Measurements from ENCODE around the gene KCNMA1.

Gene KCNMA1

GRCh38 chr10:76918106-76918505, 719.5 kb downstream of the KCNMA1 start:
- H3K4me3 ChIP-seq (ENCODE audit: low read length) = no peak overlapping the region

GRCh38 chr10:76917071-76917470, 720.5 kb downstream of the KCNMA1 start:
- H3K4me3 ChIP-seq (ENCODE audit: low read length) = no peak overlapping the region
- no peak for TF ChIP-seq ZNF274 (IDR thresholded peaks at IDR 0.05; ENCODE audit: low read depth, low read length)

More at GRCh38 chr10:76918106-76918505, 719.5 kb downstream of the KCNMA1 start:
- TF ChIP-seq ZNF274 (IDR thresholded peaks at IDR 0.05; ENCODE audit: low read depth, low read length) = no peak

- H3K4me3 ChIP-seq (ENCODE audit: low read length) = no peak overlapping the region
- no peak for TF ChIP-seq ZNF274 (IDR thresholded peaks at IDR 0.05; ENCODE audit: low read depth, low read length)
Measured at GRCh38 chr10:76916536-76916935, 721.1 kb downstream of the KCNMA1 start.

GRCh38 chr10:76915316-76915715, 722.3 kb downstream of the KCNMA1 start:
- no peak for TF ChIP-seq ZNF274 (IDR thresholded peaks at IDR 0.05; ENCODE audit: low read depth, low read length)
- H3K4me3 ChIP-seq (ENCODE audit: low read length) = no peak overlapping the region

GRCh38 chr10:76911184-76911583, 726.4 kb downstream of the KCNMA1 start:
- TF ChIP-seq ZNF274 (IDR thresholded peaks at IDR 0.05; ENCODE audit: low read depth, low read length) = no peak
- no peak overlapping the region for H3K4me3 ChIP-seq (ENCODE audit: low read length)

GRCh38 chr10:76910184-76910962, 727.2 kb downstream of the KCNMA1 start:
- TF ChIP-seq ZNF274 (IDR thresholded peaks at IDR 0.05; ENCODE audit: low read depth, low read length) = no peak
- H3K4me3 ChIP-seq (ENCODE audit: low read length) = no peak overlapping the region

GRCh38 chr10:76906256-76906655, 731.4 kb downstream of the KCNMA1 start:
- TF ChIP-seq ZNF274 (IDR thresholded peaks at IDR 0.05; ENCODE audit: low read depth, low read length) = no peak
- no peak overlapping the region for H3K4me3 ChIP-seq (ENCODE audit: low read length)

GRCh38 chr10:76905251-76905650, 732.4 kb downstream of the KCNMA1 start:
- no peak overlapping the region for H3K4me3 ChIP-seq (ENCODE audit: low read length)
- TF ChIP-seq ZNF274 (IDR thresholded peaks at IDR 0.05; ENCODE audit: low read depth, low read length) = no peak

- TF ChIP-seq ZNF274 (IDR thresholded peaks at IDR 0.05; ENCODE audit: low read depth, low read length) = no peak
- no peak overlapping the region for H3K4me3 ChIP-seq (ENCODE audit: low read length)
Measured at GRCh38 chr10:76903387-76903945, 734.1 kb downstream of the KCNMA1 start.

GRCh38 chr10:76902949-76903348, 734.7 kb downstream of the KCNMA1 start:
- no peak for TF ChIP-seq ZNF274 (IDR thresholded peaks at IDR 0.05; ENCODE audit: low read depth, low read length)
- H3K4me3 ChIP-seq (ENCODE audit: low read length) = no peak overlapping the region

GRCh38 chr10:76901701-76902100, 735.9 kb downstream of the KCNMA1 start:
- H3K4me3 ChIP-seq (ENCODE audit: low read length) = no peak overlapping the region
- TF ChIP-seq ZNF274 (IDR thresholded peaks at IDR 0.05; ENCODE audit: low read depth, low read length) = no peak

- no peak overlapping the region for H3K4me3 ChIP-seq (ENCODE audit: low read length)
- TF ChIP-seq ZNF274 (IDR thresholded peaks at IDR 0.05; ENCODE audit: low read depth, low read length) = no peak
Measured at GRCh38 chr10:76899490-76899889, 738.1 kb downstream of the KCNMA1 start.

- H3K4me3 ChIP-seq (ENCODE audit: low read length) = no peak overlapping the region
- TF ChIP-seq ZNF274 (IDR thresholded peaks at IDR 0.05; ENCODE audit: low read depth, low read length) = no peak
Measured at GRCh38 chr10:76892766-76893479, 744.7 kb downstream of the KCNMA1 start.

- TF ChIP-seq ZNF274 (IDR thresholded peaks at IDR 0.05; ENCODE audit: low read depth, low read length) = no peak
- H3K4me3 ChIP-seq (ENCODE audit: low read length) = no peak overlapping the region
Measured at GRCh38 chr10:76887223-76888010, 750.2 kb downstream of the KCNMA1 start.
